K562 (cell line): ENCODE measurements around the gene NELFA. TPM values are rescaled to one million over a fixed set of nuclear protein-coding genes. Genes with fewer than 3 reads are reported as not detected.

ENCODE experiments used
- ARID2 ChIP-seq: fragments of 450-650 bp; IDR thresholded peaks from 2 replicates; pipeline ENCODE4 v1.6.1; 2017; ENCODE audit warnings: antibody characterized with exemption, mild to moderate bottlenecking
- BCOR ChIP-seq: fragments of 450-650 bp; IDR thresholded peaks from 2 replicates; pipeline ENCODE4 v1.6.1; 2016
- CHD1 ChIP-seq: fragments of 200-600 bp; sonication (generic); IDR thresholded peaks from one replicate; pipeline ENCODE4 v1.6.1; 2012; ENCODE audit warnings: mild to moderate bottlenecking, moderate library complexity, low read length, inconsistent platforms
- FOXA1 ChIP-seq: fragments of 450-650 bp; IDR thresholded peaks from 2 replicates; pipeline ENCODE4 v1.6.1; 2016; ENCODE audit warnings: mild to moderate bottlenecking, borderline replicate concordance
- FOXK2 ChIP-seq, 2 experiments: fragments of 450-650 bp; IDR thresholded peaks in 1 of 2; conservative IDR thresholded peaks in 1 of 2; 2 replicates each; pipeline ENCODE4 v1.6.1; 2016; ENCODE audit warnings: low read depth in 2 of 2, mild to moderate bottlenecking in 1 of 2
- NELFE ChIP-seq: IDR thresholded peaks from 2 replicates; pipeline ENCODE4 v1.6.1; 2011; ENCODE audit warnings: mild to moderate bottlenecking; ENCODE audit not compliant: insufficient read depth, insufficient read length
- NEUROD1 ChIP-seq: fragments of 150-350 bp; IDR thresholded peaks from 2 replicates; pipeline ENCODE4 v1.6.1; 2014; ENCODE audit warnings: borderline replicate concordance, low read length, low read depth; ENCODE audit not compliant: partially characterized antibody
- PATZ1 ChIP-seq: fragments of 250-450 bp; sonication (Bioruptor Pico); IDR thresholded peaks from 2 replicates; pipeline ENCODE4 v1.5.0; 2020; ENCODE audit warnings: mild to moderate bottlenecking, borderline replicate concordance
- PHF20 ChIP-seq: fragments of 450-650 bp; IDR thresholded peaks from 2 replicates; pipeline ENCODE4 v1.6.1; 2018; ENCODE audit not compliant: partially characterized antibody
- POLR2H ChIP-seq: IDR thresholded peaks from 2 replicates; pipeline ENCODE4 v1.6.1; 2016; ENCODE audit warnings: missing genetic modification characterization, low read depth, mild to moderate bottlenecking, control low read depth, missing compliant biosample characterization, moderate library complexity
- SMARCA4 ChIP-seq: fragments of 450-650 bp; IDR thresholded peaks from 2 replicates; pipeline ENCODE4 v1.6.1; 2016
- SMARCA5 ChIP-seq: fragments of 450-650 bp; IDR thresholded peaks from 2 replicates; pipeline ENCODE4 v1.6.1; 2016
- XRCC5 ChIP-seq: fragments of 200-400 bp; formaldehyde crosslinking; IDR thresholded peaks from 2 replicates; pipeline ENCODE4 v1.6.1; 2017; ENCODE audit warnings: low read depth, mild to moderate bottlenecking, low read length
- ZBTB17 ChIP-seq: fragments of 450-650 bp; formaldehyde crosslinking; IDR thresholded peaks from 2 replicates; pipeline ENCODE4 v1.4.0; 2020; ENCODE audit warnings: mild to moderate bottlenecking
- ZNF134 ChIP-seq: fragments of 250-450 bp; sonication (Bioruptor Pico); conservative IDR thresholded peaks from 2 replicates; pipeline ENCODE4 v1.4.0; 2020
- ZNF274 ChIP-seq: IDR thresholded peaks from 2 replicates; pipeline ENCODE4 v1.6.1; 2011; ENCODE audit warnings: low read depth, mild to moderate bottlenecking, low read length, moderate library complexity, borderline replicate concordance
- ZNF384 ChIP-seq: IDR thresholded peaks from 2 replicates; pipeline ENCODE4 v1.6.1; 2012; ENCODE audit warnings: low read depth, low read length, improper control_type of control experiment
- ZNF41 ChIP-seq: fragments of 250-450 bp; sonication (Bioruptor Pico); conservative IDR thresholded peaks from 2 replicates; pipeline ENCODE4 v1.4.0; 2020; ENCODE audit warnings: mild to moderate bottlenecking
- ZNF589 ChIP-seq: fragments of 200-800 bp; sonication (Bioruptor generic); IDR thresholded peaks from 2 replicates; pipeline ENCODE4 v1.6.1; 2016; ENCODE audit warnings: low read depth, missing genetic modification characterization, missing compliant biosample characterization
- ZNF644 ChIP-seq: fragments of 200-800 bp; sonication (Bioruptor generic); IDR thresholded peaks from 2 replicates; pipeline ENCODE4 v1.6.1; 2016; ENCODE audit warnings: low read depth, missing genetic modification characterization, missing compliant biosample characterization
- ZNF740 ChIP-seq, 3 experiments: fragments of 200-800 bp in 1 of 3; sonication (Bioruptor generic) in 1 of 3; sonication (generic) in 1 of 3; formaldehyde crosslinking in 1 of 3; IDR thresholded peaks; 2 replicates each; pipeline versions ENCODE4 v1.6.1 to v1.8.0; 2016 to 2022; ENCODE audit warnings: mild to moderate bottlenecking in 2 of 3, missing compliant biosample characterization in 2 of 3, missing genetic modification characterization in 2 of 3, missing genetic modification reagents in 1 of 3
- ZSCAN29 ChIP-seq: fragments of 450-650 bp; IDR thresholded peaks from 2 replicates; pipeline ENCODE4 v1.6.1; 2017
- ZZZ3 ChIP-seq: fragments of 450-650 bp; IDR thresholded peaks from 2 replicates; pipeline ENCODE4 v1.6.1; 2016; ENCODE audit warnings: antibody characterized with exemption, mild to moderate bottlenecking, moderate library complexity
- polyA plus RNA-seq, 8 experiments: library from polyadenylated mRNA; depleted of rRNA in 4 of 8; stranded (reverse) in 5 of 8; unstranded in 3 of 8; fragments of >200 nt; fragmentation: Nextera tagmentation in 2 of 8; fragmentation: Illumina TruSeq in 1 of 8; extraction: Ambion mirVana in 2 of 8; extraction: Trizol in 1 of 8; gene quantifications; 2 replicates each; pipeline versions ENCODE4 v1.2.1 to v1.2.3, GENCODE V29; 2011 to 2014; ENCODE audit warnings: inconsistent platforms in 1 of 8, missing spikeins in 1 of 8
- total RNA-seq, 7 experiments: library from RNA; depleted of rRNA in 6 of 7; stranded (reverse); fragments of >200 nt in 6 of 7; fragmentation: Illumina TruSeq in 2 of 7; extraction: Trizol in 2 of 7; gene quantifications; 2 replicates each; pipeline versions ENCODE4 v1.2.1 to v1.2.3, GENCODE V29; 2011 to 2021; ENCODE audit warnings: low replicate concordance in 1 of 7
- TF ChIP-seq, protein P1 (sequence below): IDR thresholded peaks from 3 replicates; pipeline ENCODE4 v1.6.1; 2011; ENCODE audit warnings: borderline replicate concordance, mild to moderate bottlenecking, moderate library complexity; ENCODE audit not compliant: insufficient read length; ENCODE audit errors: extremely low read depth

Gene NELFA
- total and polyA plus RNA-seq, 9 of the 15 experiments (the other 6 are each of a cell fraction or from before 2014, with no cell fraction given) = 0.76 to 59.6 (median 14.8) TPM

GRCh38 chr4:2041239-2042130 lies 32.7 kb upstream of the NELFA start (continued):
- TF ChIP-seq PATZ1 (CRISPR knock-in tag) (no peak), ZSCAN29 (no peak), PHF20 (no peak), ZNF644 (tag) (no peak), XRCC5 (no peak), NELFE (no peak), FOXK2 (conservative IDR thresholded peaks at IDR 0.05 in 1 of 2, IDR thresholded peaks at IDR 0.05 in 1 of 2; ENCODE audit: low read depth in 2 of 2) (no peak), ARID2 (no peak), SMARCA4 (no peak), CHD1 (no peak), BCOR (peak; percentile 98), SMARCA5 (peak; percentile 78; the same call in 1 of the 2 replicates), ZBTB17 (CRISPR knock-in tag) (no peak), ZNF134 (CRISPR knock-in tag) (no peak), FOXA1 (no peak), NEUROD1 (no peak), POLR2H (tag) (no peak), ZNF274 (no peak), ZZZ3 (no peak), ZNF740 (CRISPR knock-in tag; IDR thresholded peaks at IDR 0.05) (no peak), ZNF740 (tag; IDR thresholded peaks at IDR 0.05) (no peak), ZNF41 (CRISPR knock-in tag) (no peak), ZNF589 (CRISPR knock-in tag) (no peak), ZNF384 (no peak)
- TF ChIP-seq, protein P1, sequence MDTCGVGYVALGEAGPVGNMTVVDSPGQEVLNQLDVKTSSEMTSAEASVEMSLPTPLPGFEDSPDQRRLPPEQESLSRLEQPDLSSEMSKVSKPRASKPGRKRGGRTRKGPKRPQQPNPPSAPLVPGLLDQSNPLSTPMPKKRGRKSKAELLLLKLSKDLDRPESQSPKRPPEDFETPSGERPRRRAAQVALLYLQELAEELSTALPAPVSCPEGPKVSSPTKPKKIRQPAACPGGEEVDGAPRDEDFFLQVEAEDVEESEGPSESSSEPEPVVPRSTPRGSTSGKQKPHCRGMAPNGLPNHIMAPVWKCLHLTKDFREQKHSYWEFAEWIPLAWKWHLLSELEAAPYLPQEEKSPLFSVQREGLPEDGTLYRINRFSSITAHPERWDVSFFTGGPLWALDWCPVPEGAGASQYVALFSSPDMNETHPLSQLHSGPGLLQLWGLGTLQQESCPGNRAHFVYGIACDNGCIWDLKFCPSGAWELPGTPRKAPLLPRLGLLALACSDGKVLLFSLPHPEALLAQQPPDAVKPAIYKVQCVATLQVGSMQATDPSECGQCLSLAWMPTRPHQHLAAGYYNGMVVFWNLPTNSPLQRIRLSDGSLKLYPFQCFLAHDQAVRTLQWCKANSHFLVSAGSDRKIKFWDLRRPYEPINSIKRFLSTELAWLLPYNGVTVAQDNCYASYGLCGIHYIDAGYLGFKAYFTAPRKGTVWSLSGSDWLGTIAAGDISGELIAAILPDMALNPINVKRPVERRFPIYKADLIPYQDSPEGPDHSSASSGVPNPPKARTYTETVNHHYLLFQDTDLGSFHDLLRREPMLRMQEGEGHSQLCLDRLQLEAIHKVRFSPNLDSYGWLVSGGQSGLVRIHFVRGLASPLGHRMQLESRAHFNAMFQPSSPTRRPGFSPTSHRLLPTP = no peak
